Measurements from ENCODE around the gene OR52A1. TPM values are rescaled to one million over a fixed set of nuclear protein-coding genes. Genes with fewer than 3 reads are reported as not detected.

The OR52A1 gene
- total and polyA plus RNA-seq, 9 of the 15 experiments (the other 6 are each of a cell fraction or from before 2014, with no cell fraction given) = under 0.01 to 0.33 (median 0.13) TPM; not detected in 3

- TF ChIP-seq RREB1 (CRISPR knock-in tag; IDR thresholded peaks at IDR 0.05) = no peak
- no peak for TF ChIP-seq BRD4 (IDR thresholded peaks at IDR 0.05)
- TF ChIP-seq FOXA1 (IDR thresholded peaks at IDR 0.05; ENCODE audit: borderline replicate concordance) = no peak
- TF ChIP-seq ZNF79 (CRISPR knock-in tag; IDR thresholded peaks at IDR 0.05; ENCODE audit: low read depth) = no peak
- no peak for TF ChIP-seq TCFL5 (CRISPR knock-in tag; conservative IDR thresholded peaks at IDR 0.05)
- no peak for TF ChIP-seq TEAD2 (tag; IDR thresholded peaks at IDR 0.05)
- no peak for TF ChIP-seq HMGN3 (IDR thresholded peaks at IDR 0.05; ENCODE audit: borderline replicate concordance, extremely low read depth, insufficient read length, low read depth, low read length)
- TF ChIP-seq ZNF655 (CRISPR knock-in tag; IDR thresholded peaks at IDR 0.05) = no peak
- no peak for TF ChIP-seq GTF2E2 (tag; IDR thresholded peaks at IDR 0.05)
- no peak for TF ChIP-seq PREB (CRISPR knock-in tag; IDR thresholded peaks at IDR 0.05)
- TF ChIP-seq ZNF431 (CRISPR knock-in tag; IDR thresholded peaks at IDR 0.05) = no peak
- no peak for TF ChIP-seq SMAD1 (IDR thresholded peaks at IDR 0.05; ENCODE audit: low read depth, low read length, partially characterized antibody)
- no peak for TF ChIP-seq ZNF436 (CRISPR knock-in tag; IDR thresholded peaks at IDR 0.05)
- TF ChIP-seq ZNF217 (CRISPR knock-in tag; IDR thresholded peaks at IDR 0.05) = no peak
- no peak for TF ChIP-seq FOXA3 (CRISPR knock-in tag; conservative IDR thresholded peaks at IDR 0.05 in 1 of 2, IDR thresholded peaks at IDR 0.05 in 1 of 2)
- TF ChIP-seq EGR1 (conservative IDR thresholded peaks at IDR 0.05) = no peak
- no peak for TF ChIP-seq XRCC3 (IDR thresholded peaks at IDR 0.05)
- TF ChIP-seq GATAD2A (IDR thresholded peaks at IDR 0.05) = no peak
- no peak for TF ChIP-seq CBFB (CRISPR knock-in tag; IDR thresholded peaks at IDR 0.05)
- no peak for TF ChIP-seq ZNF282 (CRISPR knock-in tag; IDR thresholded peaks at IDR 0.05)
Measured at GRCh38 chr11:5153574-5154431, 754 bp downstream of the OR52A1 start (continued).
